Skin epidermis (tissue), 12 donors: ENCODE data around the gene GJA10.
"Not testable (repeated sequence)": the region's sequence is repeated elsewhere in the genome, so short reads cannot be mapped to it uniquely, and the experiment has no call there.

Experiments
- H3K27ac ChIP-seq, 21 experiments: fragments of 200-600 bp; sonication (generic) in 11 of 21; one replicate each; pipeline ENCODE4 v1.5.0; 2020; ENCODE audit warnings: mild to moderate bottlenecking in 3 of 21, inconsistent platforms in 2 of 21, moderate library complexity in 2 of 21
- H3K4me3 ChIP-seq, 7 experiments: fragments of 200-600 bp; sonication (generic) in 2 of 7; one replicate each; pipeline ENCODE4 v1.5.0; 2020; ENCODE audit warnings: inconsistent platforms in 2 of 7, mild to moderate bottlenecking in 2 of 7, moderate library complexity in 1 of 7

Gene GJA10

DNA sequence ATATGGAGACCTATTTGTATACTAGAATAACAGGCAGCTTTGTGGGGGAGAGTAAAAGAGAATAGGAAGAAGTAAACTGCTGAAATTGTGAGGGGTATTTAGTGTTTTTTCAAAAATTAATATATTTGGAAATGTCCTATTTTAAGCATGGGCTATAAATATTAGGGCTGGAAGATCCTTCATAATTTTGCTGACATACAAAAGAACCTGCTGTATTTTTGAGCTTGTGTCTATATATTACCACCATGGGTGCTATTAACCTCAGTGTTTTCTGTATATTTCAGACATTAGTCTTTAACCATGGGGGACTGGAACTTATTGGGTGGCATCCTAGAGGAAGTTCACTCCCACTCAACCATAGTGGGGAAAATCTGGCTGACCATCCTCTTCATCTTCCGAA, at the start of gene GJA10:
TSS of gene GJA10 (plus strand) at position 301 of the 400 bp plus-strand sequence. CDS start at position 301, 0 bp downstream.
- Histone ChIP-seq H3K27ac (no peak within 1 kb of the TSS), H3K4me3 (no peak within 1 kb of the TSS)

DNA sequence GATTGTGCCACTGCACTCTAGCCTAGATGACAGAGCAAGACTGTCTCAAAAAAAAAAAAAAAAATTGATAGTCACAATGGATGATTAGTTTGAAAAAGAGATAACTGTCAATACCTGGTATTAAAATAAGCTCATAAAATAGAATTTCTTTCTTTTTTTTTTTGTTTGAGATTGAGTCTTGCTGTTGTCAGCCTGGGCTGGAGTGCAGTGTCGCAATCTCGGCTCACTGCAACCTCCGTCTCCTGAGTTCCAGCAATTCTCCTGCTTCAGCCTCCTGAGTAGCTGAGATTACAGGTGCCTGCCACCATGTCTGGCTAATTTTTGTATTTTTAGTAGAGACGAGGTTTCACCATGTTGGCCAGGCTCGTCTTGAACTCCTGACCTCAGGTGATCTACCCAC, 46.8 kb upstream of the GJA10 start:
- not testable (repeated sequence) for H3K27ac ChIP-seq, H3K4me3 ChIP-seq

DNA sequence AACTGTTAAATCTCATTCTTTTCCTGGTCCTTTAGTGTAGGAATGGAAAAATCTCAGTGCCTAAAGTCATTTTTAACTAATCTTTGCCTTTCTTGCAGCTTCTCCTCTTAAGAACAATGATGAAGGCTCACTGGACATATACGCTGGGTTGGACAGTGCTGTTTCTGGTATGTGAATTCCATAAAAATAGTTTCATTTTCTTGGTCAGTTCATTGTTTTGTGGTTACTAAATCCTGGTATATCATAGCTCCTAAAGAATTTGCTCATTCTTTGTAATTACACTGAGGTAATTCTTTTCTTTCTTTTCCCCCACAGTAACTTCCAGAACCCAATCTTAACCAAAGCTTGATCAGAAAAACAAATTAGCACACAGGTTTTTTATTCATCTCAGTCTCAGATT, 41.2 kb upstream of the GJA10 start:
- no peak overlapping the region for H3K27ac ChIP-seq
- H3K4me3 ChIP-seq = no peak overlapping the region

DNA sequence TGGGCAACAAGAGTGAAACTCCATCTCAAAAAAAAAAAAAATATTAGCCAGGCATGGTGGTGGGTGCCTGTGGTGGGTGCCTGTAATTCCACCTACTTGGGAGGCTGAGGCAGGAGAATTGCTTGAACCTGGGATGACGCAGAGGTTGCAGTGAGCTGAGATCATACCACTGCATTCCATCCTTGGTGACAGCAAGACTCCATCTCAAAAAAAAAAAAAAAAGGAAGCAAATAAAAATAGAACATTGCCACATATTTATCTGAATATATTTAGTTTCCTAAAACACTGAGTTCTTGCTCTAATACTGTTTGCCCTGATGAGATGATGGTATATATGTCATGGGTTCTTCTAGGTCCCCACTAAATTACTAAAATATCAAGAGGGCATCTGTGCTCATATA, 36.2 kb upstream of the GJA10 start:
- Histone ChIP-seq H3K4me3 (no peak overlapping the region), H3K27ac (no peak overlapping the region)

- Histone ChIP-seq H3K27ac (no peak overlapping the region), H3K4me3 (no peak overlapping the region)
These were observed 34.5 kb upstream of the GJA10 start for GRCh38 chr6:89859744-89860143.

DNA sequence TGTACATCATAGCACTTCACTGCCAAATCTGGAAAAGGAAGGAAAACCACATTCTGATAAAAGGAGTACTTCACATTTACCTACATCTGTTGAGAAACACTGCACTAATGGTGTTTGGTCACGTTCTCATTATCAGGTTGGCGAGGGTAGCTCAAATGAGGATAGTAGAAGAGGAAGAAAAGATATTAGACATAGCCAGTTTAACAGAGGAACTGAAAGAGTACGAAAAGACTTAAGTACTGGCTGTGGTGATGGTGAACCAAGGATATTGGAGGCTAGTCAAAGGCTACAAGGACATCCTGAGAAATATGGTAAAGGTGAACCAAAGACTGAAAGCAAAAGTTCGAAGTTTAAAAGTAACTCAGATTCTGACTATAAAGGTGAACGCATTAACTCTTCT, 32.0 kb upstream of the GJA10 start:
- H3K27ac ChIP-seq = no peak overlapping the region
- no peak overlapping the region for H3K4me3 ChIP-seq

DNA sequence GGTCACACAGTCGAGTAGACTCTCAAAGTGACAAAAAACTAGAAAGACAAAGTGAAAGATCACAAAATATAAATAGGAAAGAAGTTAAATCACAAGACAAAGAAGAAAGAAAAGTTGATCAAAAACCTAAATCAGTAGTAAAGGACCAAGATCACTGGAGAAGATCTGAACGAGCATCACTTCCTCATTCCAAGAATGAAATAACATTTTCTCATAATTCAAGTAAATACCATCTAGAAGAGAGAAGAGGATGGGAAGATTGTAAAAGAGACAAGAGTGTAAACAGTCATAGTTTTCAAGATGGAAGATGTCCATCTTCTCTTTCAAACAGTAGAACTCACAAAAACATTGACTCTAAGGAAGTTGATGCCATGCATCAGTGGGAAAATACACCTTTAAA, 31.6 kb upstream of the GJA10 start:
- Histone ChIP-seq H3K4me3 (no peak overlapping the region), H3K27ac (no peak overlapping the region)

- H3K27ac ChIP-seq = no peak overlapping the region
- no peak overlapping the region for H3K4me3 ChIP-seq
These were observed 28.1 kb upstream of the GJA10 start for GRCh38 chr6:89866024-89866678.

GRCh38 chr6:89873721-89874120, 20.5 kb upstream of the GJA10 start:
- Histone ChIP-seq H3K27ac (no peak overlapping the region), H3K4me3 (no peak overlapping the region)

- Histone ChIP-seq H3K27ac (no peak overlapping the region), H3K4me3 (no peak overlapping the region)
These were observed 19.8 kb upstream of the GJA10 start for GRCh38 chr6:89874438-89874837.

- H3K4me3 ChIP-seq = no peak overlapping the region
- no peak overlapping the region for H3K27ac ChIP-seq
These were observed 7.7 kb upstream of the GJA10 start for GRCh38 chr6:89886378-89887120.

GRCh38 chr6:89887452-89888137, 6.7 kb upstream of the GJA10 start:
- no peak overlapping the region for H3K4me3 ChIP-seq
- H3K27ac ChIP-seq = no peak overlapping the region

DNA sequence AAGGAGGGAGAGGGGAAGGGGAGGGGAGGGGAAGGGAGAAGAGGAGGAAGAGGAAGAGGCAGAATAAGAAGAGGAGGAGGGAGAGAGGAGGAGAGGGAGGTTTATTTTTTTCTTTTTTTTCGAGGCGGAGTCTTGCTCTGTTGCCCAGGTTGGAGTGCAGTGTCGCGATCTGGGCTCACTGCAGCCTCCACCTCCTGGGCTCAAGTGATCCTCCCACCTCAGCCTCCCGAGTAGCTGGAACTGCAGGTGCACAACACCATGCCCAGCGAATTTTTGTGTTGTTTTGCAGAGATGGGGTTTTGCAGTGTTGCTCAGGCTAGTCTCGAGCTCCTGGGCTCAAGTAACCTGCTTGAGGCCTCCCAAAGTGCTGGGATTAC, 6.1 kb upstream of the GJA10 start:
- Histone ChIP-seq H3K4me3 (no peak overlapping the region), H3K27ac (no peak overlapping the region)

GRCh38 chr6:89888871-89889270, 5.4 kb upstream of the GJA10 start:
- Histone ChIP-seq H3K27ac (no peak overlapping the region), H3K4me3 (no peak overlapping the region)

- not testable (repeated sequence) for H3K27ac ChIP-seq, H3K4me3 ChIP-seq
These were observed 3.3 kb upstream of the GJA10 start for GRCh38 chr6:89890845-89891528.

- not testable (repeated sequence) for H3K4me3 ChIP-seq, H3K27ac ChIP-seq
These were observed 1.7 kb upstream of the GJA10 start for GRCh38 chr6:89892577-89892976.

DNA sequence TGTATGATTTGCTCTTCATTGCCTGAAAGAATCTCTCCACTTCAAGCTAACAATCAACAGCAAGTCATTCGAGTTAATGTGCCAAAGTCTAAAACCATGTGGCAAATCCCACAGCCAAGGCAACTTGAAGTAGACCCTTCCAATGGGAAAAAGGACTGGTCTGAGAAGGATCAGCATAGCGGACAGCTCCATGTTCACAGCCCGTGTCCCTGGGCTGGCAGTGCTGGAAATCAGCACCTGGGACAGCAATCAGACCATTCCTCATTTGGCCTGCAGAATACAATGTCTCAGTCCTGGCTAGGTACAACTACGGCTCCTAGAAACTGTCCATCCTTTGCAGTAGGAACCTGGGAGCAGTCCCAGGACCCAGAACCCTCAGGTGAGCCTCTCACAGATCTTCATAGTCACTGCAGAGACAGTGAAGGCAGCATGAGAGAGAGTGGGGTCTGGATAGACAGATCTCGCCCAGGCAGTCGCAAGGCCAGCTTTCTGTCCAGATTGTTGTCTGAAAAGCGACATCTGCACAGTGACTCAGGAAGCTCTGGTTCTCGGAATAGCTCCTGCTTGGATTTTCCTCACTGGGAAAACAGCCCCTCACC, 1.1 kb downstream of the GJA10 start:
- no peak overlapping the region for H3K27ac ChIP-seq
- H3K4me3 ChIP-seq = no peak overlapping the region

GRCh38 chr6:89910001-89910901, 16.0 kb downstream of the GJA10 start:
- not testable (repeated sequence) for H3K27ac ChIP-seq, H3K4me3 ChIP-seq

- Histone ChIP-seq H3K27ac (no peak overlapping the region), H3K4me3 (no peak overlapping the region)
These were observed 16.6 kb downstream of the GJA10 start for GRCh38 chr6:89910902-89911240.
